Transverse colon (tissue), 4 donors: ENCODE measurements around the gene ITPRID2. TPM values are rescaled to one million over a fixed set of nuclear protein-coding genes. Genes with fewer than 3 reads are reported as not detected.
A peak's percentile ranks its signal among the peaks of the same experiment; 100 is the strongest.

ENCODE experiments used
- DNase-seq: peaks from one replicate; pipeline ENCODE4 v3.0.0-alpha.2; 2019
- H3K27ac ChIP-seq, 4 donors: fragments of 200-600 bp; sonication (generic); 2 replicates each; pipeline ENCODE4 v1.5.1; 2016 to 2018; ENCODE audit warnings: inconsistent platforms in 4 of 4
- H3K27me3 ChIP-seq: fragments of 200-600 bp; sonication (generic); 2 replicates; pipeline ENCODE4 v1.5.1; 2017; ENCODE audit warnings: inconsistent platforms
- H3K36me3 ChIP-seq, 4 donors: fragments of 200-600 bp; sonication (generic); 2 replicates each; pipeline ENCODE4 v1.5.1; 2017 to 2019; ENCODE audit warnings: inconsistent platforms in 4 of 4
- H3K4me1 ChIP-seq, 4 donors: fragments of 200-600 bp; sonication (generic); 2 replicates each; pipeline ENCODE4 v1.5.1; 2017 to 2020; ENCODE audit warnings: inconsistent platforms in 4 of 4
- H3K4me3 ChIP-seq, 4 donors: fragments of 200-600 bp; sonication (generic); 1 replicate in 1 of 4; 2 replicates in 3 of 4; pipeline versions ENCODE4 v1.5.1 to v1.6.1; 2017 to 2019; ENCODE audit warnings: inconsistent platforms in 4 of 4
- H3K9me3 ChIP-seq, 2 donors: fragments of 200-600 bp; sonication (generic); 2 replicates each; pipeline ENCODE4 v1.5.1; 2017 to 2019; ENCODE audit warnings: inconsistent platforms in 2 of 2
- CTCF ChIP-seq, 5 experiments: fragments of 200-600 bp in 3 of 5; fragments of 450-650 bp in 2 of 5; sonication (generic) in 3 of 5; IDR thresholded peaks; 1 replicate in 2 of 5; 2 replicates in 3 of 5; pipeline ENCODE4 v1.5.1; 2016 to 2017; ENCODE audit warnings: antibody characterized with exemption in 5 of 5, inconsistent platforms in 3 of 5, mild to moderate bottlenecking in 2 of 5, moderate library complexity in 1 of 5
- EP300 ChIP-seq: sonication (generic); formaldehyde crosslinking; IDR thresholded peaks from one replicate; pipeline ENCODE4 v1.6.1; 2017; ENCODE audit warnings: antibody characterized with exemption, low read depth
- POLR2A ChIP-seq: fragments of 450-650 bp; IDR thresholded peaks from one replicate; pipeline ENCODE4 v1.6.1; 2016; ENCODE audit warnings: antibody characterized with exemption, mild to moderate bottlenecking, moderate library complexity
- POLR2AphosphoS5 ChIP-seq, 3 donors: sonication (generic); formaldehyde crosslinking; IDR thresholded peaks; one replicate each; pipeline ENCODE4 v1.6.1; 2016; ENCODE audit warnings: antibody characterized with exemption in 3 of 3
- WGBS, 2 donors: methylation state at CpG; one replicate each; pipeline ENCODE4 v1.1.5; 2018; ENCODE audit warnings: low coverage in 1 of 2; 5-methylcytosine and 5-hydroxymethylcytosine counted together
- in situ Hi-C, 4 donors: fragments of 200-750 bp; cut with MboI; loops; one replicate each; pipeline versions ENCODE4 v1.15.0 to v1.15.1; 2017; ENCODE audit warnings: low sequenced_read_pairs in 3 of 4, low pct_ligation_motif_present in 1 of 4, low pct_unique_long_range_greater_than_20kb in 1 of 4
- intact Hi-C: fragments of 100-400 bp; cut with DNase I; formaldehyde crosslinking; loops from one replicate; pipeline ENCODE4 v1.15.1; 2023; ENCODE audit warnings: low total_unique reads
- total RNA-seq, 4 donors: library from RNA; depleted of rRNA; stranded (reverse); fragments of >200 nt; gene quantifications; one replicate each; pipeline ENCODE4 v1.1.0, GENCODE V29; 2016

ITPRID2 gene
- total RNA-seq, 4 donors from 2014 or later: 117 to 255 (median 212) TPM

- intact Hi-C loops (no loop called here), in situ Hi-C loops (no loop called here)
- Histone ChIP-seq H3K36me3 (no peaks in the 10 kb centered on the region), H3K4me3 (no peak overlapping the region), H3K9me3 (no peaks in the 10 kb centered on the region), H3K4me1 (peaks cover 0 to 24% (median 8%) of the 10 kb centered on the region in 4 donors), H3K27me3 (no peaks in the 10 kb centered on the region), H3K27ac (peak overlapping the region; percentile 39 to 68 (median 62))
- 22 to 39% methylated on average over 2 of the region's 2 CpGs for WGBS, 2 donors
- peak; percentile 62 for DNase-seq
- TF ChIP-seq POLR2A: peak; percentile 19
- peak in 2 of 3 donors; percentile 35 to 53 for TF ChIP-seq POLR2AphosphoS5 (IDR thresholded peaks at IDR 0.05)
- TF ChIP-seq EP300: peak; percentile 51
- no peak for TF ChIP-seq CTCF (IDR thresholded peaks at IDR 0.05)
These were observed 14.9 kb upstream of the ITPRID2 start for GRCh38 chr2:181876614-181877063.

GRCh38 chr2:181877181-181877664, 14.3 kb upstream of the ITPRID2 start:
- no peaks in the 10 kb centered on the region for H3K36me3 ChIP-seq
- H3K4me3 ChIP-seq: no peak overlapping the region
- in situ Hi-C loops (no loop called here), intact Hi-C loops (no loop called here)
- H3K27ac ChIP-seq: peak overlapping the region; percentile 39 to 68 (median 62)
- peaks cover 0 to 26% (median 8%) of the 10 kb centered on the region in 4 donors for H3K4me1 ChIP-seq
- no peaks in the 10 kb centered on the region for H3K27me3 ChIP-seq
- H3K9me3 ChIP-seq: no peaks in the 10 kb centered on the region
- 42 to 50% methylated on average over 2 of the region's 2 CpGs for WGBS, 2 donors
- DNase-seq: no peak
- TF ChIP-seq POLR2AphosphoS5 (IDR thresholded peaks at IDR 0.05) (no peak), POLR2A (no peak), CTCF (IDR thresholded peaks at IDR 0.05) (peak in 1 of 5 experiments; percentile 10)

GRCh38 chr2:181878448-181878847, 13.1 kb upstream of the ITPRID2 start:
- H3K27ac ChIP-seq: no peak overlapping the region
- H3K9me3 ChIP-seq: no peaks in the 10 kb centered on the region
- H3K4me1 ChIP-seq: peaks cover 0 to 29% (median 8%) of the 10 kb centered on the region in 4 donors
- 39 to 100% methylated on average over 1 to 2 of the region's 2 CpGs for WGBS, 2 donors
- no peaks in the 10 kb centered on the region for H3K27me3 ChIP-seq
- intact Hi-C loops: no loop called here
- no peak for DNase-seq
- TF ChIP-seq EP300: no peak
- no peak for TF ChIP-seq POLR2A
- no peak for TF ChIP-seq POLR2AphosphoS5 (IDR thresholded peaks at IDR 0.05)
- no peak for TF ChIP-seq CTCF (IDR thresholded peaks at IDR 0.05)
- in situ Hi-C loops: no loop called here
- H3K4me3 ChIP-seq: no peak overlapping the region
- H3K36me3 ChIP-seq: no peaks in the 10 kb centered on the region

GRCh38 chr2:181879295-181879694, 12.2 kb upstream of the ITPRID2 start:
- intact Hi-C loops (no loop called here), in situ Hi-C loops (no loop called here)
- 67 to 95% methylated on average over 2 of the region's 2 CpGs for WGBS, 2 donors
- H3K27me3 ChIP-seq: no peaks in the 10 kb centered on the region
- DNase-seq: no peak
- no peaks in the 10 kb centered on the region for H3K9me3 ChIP-seq
- H3K4me1 ChIP-seq: peaks cover 0 to 29% (median 8%) of the 10 kb centered on the region in 4 donors
- H3K4me3 ChIP-seq: no peak overlapping the region
- H3K36me3 ChIP-seq: no peaks in the 10 kb centered on the region
- TF ChIP-seq POLR2AphosphoS5 (IDR thresholded peaks at IDR 0.05) (no peak), EP300 (no peak), POLR2A (no peak), CTCF (IDR thresholded peaks at IDR 0.05) (no peak)
- H3K27ac ChIP-seq: no peak overlapping the region
